H4 (cell line): Measurements from ENCODE around the gene POLR2M. TPM values are rescaled to one million over a fixed set of nuclear protein-coding genes. Genes with fewer than 3 reads are reported as not detected.

Experiments
- DNase-seq: peaks from one replicate; pipeline ENCODE4 v3.0.0-alpha.2; 2015; ENCODE audit warnings: low spot score
- total RNA-seq: library from RNA; depleted of rRNA; stranded (reverse); fragments of >200 nt; shearing (Covaris generic); gene quantifications from 2 replicates; pipeline ENCODE4 v1.2.3, GENCODE V29; 2014; rRNA removed

The POLR2M gene
- total RNA-seq: 35.3 and 42.5 TPM in 2 replicates

DNA sequence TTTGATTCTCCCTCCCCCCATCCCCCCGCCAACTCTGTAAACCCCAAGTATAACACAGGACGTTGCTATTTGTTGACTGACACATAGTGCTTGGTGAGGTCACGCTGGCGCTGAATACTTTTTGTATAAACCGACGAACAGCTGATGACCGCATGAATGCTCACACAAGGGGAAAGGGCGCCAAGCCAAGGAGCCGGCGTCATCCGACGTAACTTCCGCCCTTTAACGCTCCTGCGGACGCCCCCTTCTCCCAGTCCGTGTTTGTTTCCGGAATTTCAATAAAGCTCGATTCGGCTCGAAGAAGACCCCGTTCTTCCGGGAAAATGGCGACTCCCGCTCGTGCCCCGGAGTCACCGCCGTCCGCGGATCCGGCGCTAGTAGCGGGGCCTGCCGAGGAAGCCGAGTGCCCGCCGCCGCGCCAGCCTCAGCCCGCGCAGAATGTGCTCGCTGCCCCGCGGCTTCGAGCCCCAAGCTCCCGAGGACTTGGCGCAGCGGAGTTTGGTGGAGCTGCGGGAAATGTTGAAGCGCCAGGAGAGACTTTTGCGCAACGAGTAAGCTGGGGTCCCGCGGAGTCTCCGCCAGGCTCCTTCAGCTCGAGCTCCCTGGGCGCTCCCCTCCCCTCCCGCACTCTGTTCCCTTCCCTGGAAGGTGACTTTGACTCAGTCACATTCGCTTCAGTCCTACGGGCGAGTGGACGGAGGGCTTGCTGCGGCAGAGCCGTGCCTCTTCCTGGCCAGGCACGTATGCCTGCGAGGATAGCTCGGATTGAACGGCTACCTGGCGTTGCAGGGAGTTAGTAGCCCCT is at the start of gene POLR2M:
Gene POLR2M, plus strand, starts transcription at position 310 of the 805 bp plus-strand sequence. Its CDS starts 129 bp downstream, at position 439.
- DNase-seq: peak; percentile 98

GRCh38 chr15:57657619-57658018 is 48.9 kb upstream of the POLR2M start:
- no peak for DNase-seq

GRCh38 chr15:57662091-57662744 is 44.3 kb upstream of the POLR2M start:
- DNase-seq: no peak

DNA sequence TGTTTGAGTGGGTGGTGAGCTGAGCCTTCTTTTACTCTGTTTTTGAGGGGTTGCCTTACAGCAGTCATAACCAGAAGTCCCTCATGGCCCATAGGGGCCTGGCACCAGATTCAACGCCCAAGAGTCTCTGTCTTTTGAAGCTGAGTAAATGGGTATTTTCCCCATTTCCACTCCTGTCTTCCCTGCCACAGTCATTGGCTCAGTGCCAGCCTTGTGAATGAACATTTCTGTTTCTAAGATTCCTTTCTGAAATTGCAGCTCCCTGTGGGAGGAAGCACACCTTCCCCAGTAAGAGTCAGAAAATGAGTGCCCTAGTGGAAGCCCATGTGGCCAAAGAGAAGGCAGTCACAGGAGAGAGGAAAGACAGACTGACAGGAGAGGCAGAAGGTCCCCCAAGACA is 43.7 kb upstream of the POLR2M start:
- no peak for DNase-seq

DNA sequence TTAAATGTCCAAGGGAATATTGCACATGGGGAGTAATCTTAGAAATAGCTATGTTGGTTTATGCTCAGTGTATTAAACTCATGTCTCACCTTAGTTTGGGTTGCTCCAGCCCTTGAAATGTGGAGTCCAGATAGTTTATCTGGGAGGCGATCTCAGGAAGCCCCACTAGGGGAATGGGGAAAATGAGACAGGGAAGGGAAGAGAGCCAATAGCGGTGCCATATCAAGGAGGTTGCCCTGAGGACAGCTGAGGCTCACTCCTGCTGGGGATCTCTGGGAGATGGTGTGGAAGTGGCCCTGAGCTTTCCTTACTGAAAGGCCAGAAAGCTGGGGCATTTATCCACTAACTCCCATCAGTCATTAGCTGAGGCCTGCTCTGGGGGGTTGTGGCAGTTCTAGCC is 43.3 kb upstream of the POLR2M start:
- DNase-seq: no peak

DNA sequence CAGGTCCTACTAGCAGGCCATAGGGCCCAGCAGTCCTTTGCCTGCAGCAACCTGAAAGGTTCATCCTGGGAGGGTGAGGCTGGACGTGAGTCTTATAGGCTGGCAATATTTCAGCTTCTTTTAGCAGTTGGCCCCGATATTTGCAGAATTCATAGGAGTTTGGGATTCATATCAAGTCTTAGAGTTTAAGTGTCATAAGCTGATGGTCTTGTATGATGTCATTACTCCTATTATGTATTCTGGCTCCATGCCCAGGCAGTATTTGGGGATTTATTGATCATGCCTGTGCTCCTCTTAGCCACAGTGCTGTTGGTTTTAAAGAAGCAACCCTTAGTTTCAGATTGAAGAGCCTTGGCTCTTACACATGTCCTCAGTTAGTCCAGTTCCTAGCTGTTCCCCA is 41.3 kb upstream of the POLR2M start:
- no peak for DNase-seq

- no peak for DNase-seq
Observed at GRCh38 chr15:57665939-57666338, 40.6 kb upstream of the POLR2M start.

DNA sequence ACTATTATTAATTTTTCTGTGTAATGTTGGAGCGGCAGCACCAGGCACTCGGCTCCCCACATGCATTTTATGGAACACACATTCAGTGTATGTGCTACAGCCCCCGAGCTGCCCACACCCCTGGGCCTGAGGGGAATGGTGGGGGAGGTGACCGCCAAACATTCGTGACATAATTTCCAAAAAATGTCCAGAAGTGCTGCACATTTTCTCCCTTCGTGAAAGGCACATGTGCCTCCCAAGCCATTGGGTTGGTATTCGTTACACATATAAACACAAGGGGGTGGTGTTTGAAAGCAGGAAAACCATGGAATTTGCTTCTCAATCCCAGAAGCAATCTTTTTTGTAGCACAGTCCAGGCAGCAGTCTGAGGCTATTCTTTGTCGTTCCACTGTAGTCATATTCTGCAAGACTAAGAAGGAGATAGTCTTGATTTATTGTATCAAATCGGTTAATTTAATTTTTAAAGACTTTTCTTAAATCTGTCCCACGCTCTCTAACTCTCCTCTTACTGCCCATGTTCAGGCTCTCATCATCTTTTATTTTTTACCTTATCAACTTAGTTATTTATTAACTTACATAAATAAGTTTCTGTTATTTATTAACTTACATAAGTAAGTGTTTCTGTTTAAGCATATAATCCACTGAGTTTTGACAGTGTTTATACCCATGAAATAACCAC is 39.2 kb upstream of the POLR2M start:
- DNase-seq: peak; percentile 60

- no peak for DNase-seq
Observed at GRCh38 chr15:57668016-57668415, 38.5 kb upstream of the POLR2M start.

- no peak for DNase-seq
Observed at GRCh38 chr15:57671636-57672035, 34.9 kb upstream of the POLR2M start.

GRCh38 chr15:57675481-57676181 is 30.9 kb upstream of the POLR2M start:
- no peak for DNase-seq

DNA sequence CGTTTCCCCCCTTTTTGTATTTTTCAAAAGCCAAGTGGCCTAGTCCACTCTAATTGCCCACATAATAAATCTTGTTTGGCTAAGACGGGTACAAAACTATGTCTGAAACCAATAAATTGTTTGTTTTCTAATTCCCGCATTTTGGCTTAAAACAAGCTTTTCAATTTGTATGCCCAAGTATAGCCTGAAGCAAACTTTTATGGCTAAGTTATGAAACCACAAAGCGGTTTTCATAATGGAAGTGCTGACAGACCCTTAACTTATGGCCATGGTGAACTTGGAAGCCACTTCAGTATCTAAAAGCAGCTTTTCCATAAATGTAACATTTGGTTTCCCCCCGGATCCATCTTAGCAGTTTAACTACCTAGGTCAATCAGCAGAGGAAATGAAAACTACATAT is 29.9 kb upstream of the POLR2M start:
- DNase-seq: no peak

DNA sequence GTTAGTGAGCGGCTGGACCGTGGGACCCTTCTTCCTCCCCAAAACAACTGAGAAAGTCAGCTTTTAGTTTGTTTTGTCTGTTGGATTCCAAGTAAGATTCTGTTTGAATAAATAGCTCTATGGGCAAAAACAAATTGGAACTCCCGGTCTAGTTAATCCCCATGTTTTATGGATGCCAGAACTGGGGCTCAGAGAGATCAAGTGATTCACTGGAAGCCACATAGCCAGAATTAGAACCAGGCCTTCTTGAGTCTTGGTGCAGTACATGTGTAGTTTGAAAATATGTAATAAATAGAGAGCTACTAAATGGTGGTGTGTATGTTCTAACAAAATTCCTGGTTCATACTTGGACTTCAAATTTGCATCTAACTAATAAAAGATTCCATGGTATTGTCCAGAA is 29.3 kb upstream of the POLR2M start:
- DNase-seq: no peak

DNA sequence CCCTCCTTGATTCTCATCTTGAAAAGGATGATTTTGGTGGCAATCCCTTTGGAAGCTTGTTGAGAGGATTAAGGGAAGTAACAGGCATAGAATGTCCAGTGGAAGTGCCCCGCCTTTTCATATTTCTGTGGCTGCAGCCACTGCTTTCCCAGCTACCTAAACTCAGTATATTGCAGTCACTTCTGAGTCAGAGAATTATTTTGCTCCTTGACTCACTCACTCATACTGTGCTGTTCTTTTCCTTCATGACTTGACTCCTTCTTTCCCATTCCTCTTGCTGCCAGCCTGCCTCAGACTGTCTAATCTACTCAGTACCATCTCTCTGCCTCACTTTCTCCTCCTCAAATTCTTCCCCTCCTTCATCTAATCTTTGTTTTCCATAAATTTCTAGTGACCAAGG is 26.5 kb upstream of the POLR2M start:
- peak; percentile 7 for DNase-seq

DNA sequence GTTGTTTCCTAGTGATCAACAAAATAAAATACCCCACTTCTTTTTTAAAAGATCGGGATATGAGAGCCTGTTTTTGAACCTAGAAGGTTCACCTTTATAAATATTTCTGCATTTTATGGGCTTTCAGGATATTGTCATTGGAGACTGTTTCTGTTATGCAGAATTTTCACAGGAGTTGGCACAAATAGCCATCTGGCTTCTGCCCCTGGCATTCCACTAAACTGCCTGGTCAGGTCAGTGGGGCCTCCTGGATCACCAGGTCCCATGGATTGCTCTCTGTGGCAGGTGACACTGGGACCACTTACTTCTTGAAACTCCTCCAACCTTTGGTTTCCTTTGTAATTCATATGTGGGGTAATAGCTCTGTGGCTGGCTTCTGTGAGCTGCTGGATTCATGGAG is 25.5 kb upstream of the POLR2M start:
- DNase-seq: no peak

DNA sequence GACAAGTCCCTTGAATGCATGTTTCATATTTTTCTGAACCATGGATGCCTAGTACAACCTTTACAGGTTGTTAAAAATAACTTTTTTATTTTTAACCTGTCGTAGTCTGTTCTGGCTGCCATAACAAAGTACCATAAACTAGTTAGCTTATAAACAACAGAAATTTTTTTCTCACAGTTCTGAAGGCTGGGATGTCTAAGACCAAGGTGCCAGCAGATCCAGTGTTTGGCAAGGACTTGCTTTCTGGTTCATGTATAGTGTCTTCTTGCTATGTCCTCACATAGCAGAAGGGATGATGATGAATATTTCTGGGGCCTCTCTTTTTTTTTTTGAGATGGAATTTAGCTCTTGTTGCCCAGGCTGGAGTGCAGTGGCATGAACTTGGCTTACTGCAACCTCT is 23.0 kb upstream of the POLR2M start:
- DNase-seq: no peak

GRCh38 chr15:57684491-57685151 is 21.9 kb upstream of the POLR2M start:
- no peak for DNase-seq

- DNase-seq: no peak
Observed at GRCh38 chr15:57685306-57686095, 21.0 kb upstream of the POLR2M start.

DNA sequence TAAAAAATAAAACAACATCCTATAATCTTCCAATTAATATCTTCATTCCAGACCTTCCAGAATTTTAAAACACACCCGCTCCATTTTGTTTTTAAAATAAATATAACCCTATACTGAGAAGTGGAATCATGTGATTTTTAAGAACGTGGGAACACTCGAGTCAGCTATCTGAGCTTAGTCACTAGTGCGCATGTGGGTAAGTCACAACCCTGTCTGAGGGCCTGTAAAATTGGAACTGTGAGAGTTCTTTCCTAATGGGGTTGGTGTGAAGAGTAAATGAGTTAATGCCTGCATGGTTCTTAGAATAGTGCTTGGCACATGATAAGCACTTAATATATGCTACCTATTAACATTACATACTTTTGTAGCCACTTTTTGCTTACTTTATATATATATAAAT is 19.9 kb upstream of the POLR2M start:
- no peak for DNase-seq

GRCh38 chr15:57690341-57690966 is 16.1 kb upstream of the POLR2M start:
- no peak for DNase-seq
